ENCODE measurements around the gene GGA3.

The GGA3 gene

DNA sequence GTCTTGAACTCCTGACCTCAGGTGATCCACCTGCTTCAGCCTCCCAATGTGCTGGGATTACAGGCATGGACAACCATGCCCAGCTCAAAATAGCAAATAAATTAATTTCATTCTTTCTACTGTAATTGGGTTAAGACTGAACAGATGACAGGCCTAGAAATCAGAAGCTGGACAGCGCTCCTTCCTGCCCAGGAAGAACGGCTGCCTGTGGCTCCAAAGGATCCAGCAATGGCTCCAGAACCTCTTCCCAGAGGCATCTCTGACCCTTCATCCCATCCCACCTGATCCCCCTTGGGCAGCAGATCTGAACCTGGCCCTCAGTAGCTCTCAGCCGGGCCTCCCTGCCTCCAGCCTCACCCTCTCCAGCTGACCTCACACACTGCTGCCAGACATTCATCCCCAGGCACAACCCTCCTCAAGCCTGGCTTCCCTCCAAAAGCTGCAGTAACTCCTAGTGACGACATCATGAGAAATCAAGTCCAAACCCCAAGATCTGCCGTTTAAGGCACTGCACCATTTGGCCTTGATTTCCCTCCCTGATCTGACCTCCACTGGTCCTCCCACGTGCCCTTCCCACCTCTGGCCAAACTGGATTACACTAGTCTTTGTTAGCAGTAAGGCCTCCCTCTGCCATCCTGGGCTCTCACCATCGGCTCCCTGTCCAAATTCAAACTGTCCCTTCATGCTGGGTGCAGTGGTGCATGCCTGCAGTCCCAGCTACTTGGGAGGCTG lies 12.7 kb upstream of the GGA3 start:
- TF ChIP-seq POLR2A (IDR thresholded peaks at IDR 0.05; ENCODE audit: extremely low read depth, insufficient read length), result no peak
- TF ChIP-seq, protein P1, sequence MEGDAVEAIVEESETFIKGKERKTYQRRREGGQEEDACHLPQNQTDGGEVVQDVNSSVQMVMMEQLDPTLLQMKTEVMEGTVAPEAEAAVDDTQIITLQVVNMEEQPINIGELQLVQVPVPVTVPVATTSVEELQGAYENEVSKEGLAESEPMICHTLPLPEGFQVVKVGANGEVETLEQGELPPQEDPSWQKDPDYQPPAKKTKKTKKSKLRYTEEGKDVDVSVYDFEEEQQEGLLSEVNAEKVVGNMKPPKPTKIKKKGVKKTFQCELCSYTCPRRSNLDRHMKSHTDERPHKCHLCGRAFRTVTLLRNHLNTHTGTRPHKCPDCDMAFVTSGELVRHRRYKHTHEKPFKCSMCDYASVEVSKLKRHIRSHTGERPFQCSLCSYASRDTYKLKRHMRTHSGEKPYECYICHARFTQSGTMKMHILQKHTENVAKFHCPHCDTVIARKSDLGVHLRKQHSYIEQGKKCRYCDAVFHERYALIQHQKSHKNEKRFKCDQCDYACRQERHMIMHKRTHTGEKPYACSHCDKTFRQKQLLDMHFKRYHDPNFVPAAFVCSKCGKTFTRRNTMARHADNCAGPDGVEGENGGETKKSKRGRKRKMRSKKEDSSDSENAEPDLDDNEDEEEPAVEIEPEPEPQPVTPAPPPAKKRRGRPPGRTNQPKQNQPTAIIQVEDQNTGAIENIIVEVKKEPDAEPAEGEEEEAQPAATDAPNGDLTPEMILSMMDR (IDR thresholded peaks at IDR 0.05; ENCODE audit: low read depth, low read length), result no peak
- TF ChIP-seq, protein P2, sequence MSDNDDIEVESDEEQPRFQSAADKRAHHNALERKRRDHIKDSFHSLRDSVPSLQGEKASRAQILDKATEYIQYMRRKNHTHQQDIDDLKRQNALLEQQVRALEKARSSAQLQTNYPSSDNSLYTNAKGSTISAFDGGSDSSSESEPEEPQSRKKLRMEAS (IDR thresholded peaks at IDR 0.05; ENCODE audit: low read depth, low read length), result no peak
- TF ChIP-seq MYC (IDR thresholded peaks at IDR 0.05; ENCODE audit: low read depth, low read length), result no peak
- DNase-seq (ENCODE audit: low read depth), result peak; percentile 35
- no peak overlapping the region for H3K4me3 ChIP-seq (ENCODE audit: low read depth, low read length)

DNA sequence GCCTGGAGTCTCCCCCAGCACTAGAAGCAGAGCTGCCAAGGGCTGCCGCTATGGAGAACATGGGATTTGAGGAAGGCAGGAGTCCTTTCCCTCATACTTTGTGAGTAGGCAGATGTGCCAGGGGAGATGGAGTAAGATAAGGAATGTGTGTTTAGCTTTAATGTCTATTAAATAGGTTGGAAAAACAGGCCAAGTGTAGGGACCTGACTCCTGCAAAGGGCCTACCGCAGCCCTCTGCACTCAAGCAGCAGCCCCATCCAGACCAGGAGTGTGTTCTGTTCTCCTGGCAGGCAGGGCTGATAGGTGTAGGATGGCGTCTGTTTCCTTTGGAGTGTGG lies 11.4 kb upstream of the GGA3 start:
- no peak overlapping the region for H3K4me3 ChIP-seq (ENCODE audit: low read depth, low read length)
- TF ChIP-seq, protein P1 (IDR thresholded peaks at IDR 0.05; ENCODE audit: low read depth, low read length), result no peak
- TF ChIP-seq POLR2A (IDR thresholded peaks at IDR 0.05; ENCODE audit: extremely low read depth, insufficient read length) (no peak), MYC (IDR thresholded peaks at IDR 0.05; ENCODE audit: low read depth, low read length) (no peak)
- TF ChIP-seq, protein P2 (IDR thresholded peaks at IDR 0.05; ENCODE audit: low read depth, low read length), result no peak
- no peak for DNase-seq (ENCODE audit: low read depth)

DNA sequence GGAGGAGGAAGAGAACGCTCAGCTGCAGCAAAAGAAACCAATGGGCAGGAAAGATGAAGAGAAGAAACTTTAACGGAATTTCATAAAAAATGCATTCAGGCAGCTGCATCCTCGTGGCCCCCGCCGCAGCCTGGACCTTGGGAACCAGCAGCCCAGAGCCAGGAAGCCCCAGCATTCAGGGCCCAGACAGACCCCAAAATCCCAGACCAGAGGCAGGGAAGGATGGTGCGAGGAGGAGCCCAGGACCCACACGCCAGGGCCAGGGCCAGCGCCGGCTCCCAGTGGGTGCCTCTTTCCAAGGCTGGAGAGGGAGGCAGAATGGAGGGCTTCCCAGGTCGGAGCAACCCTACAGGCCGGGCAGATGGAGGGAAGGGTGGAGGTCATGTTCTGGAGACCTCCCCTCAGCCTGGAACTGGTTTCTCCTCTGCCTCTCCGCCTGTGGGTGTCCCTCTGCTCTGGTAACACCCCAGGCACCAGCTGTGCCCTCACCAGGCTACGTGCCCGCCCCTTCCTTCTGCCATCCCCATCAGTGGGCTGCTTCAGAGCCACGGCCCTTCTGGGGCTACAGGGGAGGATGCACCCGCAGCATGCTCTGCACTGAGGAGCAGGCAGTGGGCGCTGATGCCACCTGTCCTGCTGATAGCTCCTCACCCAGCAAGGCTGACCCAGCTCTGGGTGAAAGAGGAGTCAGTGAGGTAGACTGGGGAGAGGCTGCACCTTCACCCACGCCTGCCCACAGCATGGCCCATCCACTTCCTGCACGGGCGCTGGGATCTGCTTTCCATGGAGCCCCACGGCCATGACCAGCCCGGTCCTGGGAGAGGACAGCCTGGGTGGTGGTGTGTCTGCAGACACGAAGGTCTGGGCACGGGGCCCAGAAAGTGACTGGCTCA lies 10.8 kb upstream of the GGA3 start:
- peak overlapping the region; percentile 66 for H3K4me3 ChIP-seq (ENCODE audit: low read depth, low read length)
- TF ChIP-seq, protein P1 (IDR thresholded peaks at IDR 0.05; ENCODE audit: low read depth, low read length), result peak; percentile 17
- no peak for TF ChIP-seq POLR2A (IDR thresholded peaks at IDR 0.05; ENCODE audit: extremely low read depth, insufficient read length)
- peak; percentile 56 for DNase-seq (ENCODE audit: low read depth)

GRCh38 chr17:75271233-75271954 lies 10.0 kb upstream of the GGA3 start:
- TF ChIP-seq, protein P1 (IDR thresholded peaks at IDR 0.05; ENCODE audit: low read depth, low read length), result peak; percentile 27
- TF ChIP-seq POLR2A (IDR thresholded peaks at IDR 0.05; ENCODE audit: extremely low read depth, insufficient read length), result peak; percentile 60
- TF ChIP-seq MYC (IDR thresholded peaks at IDR 0.05; ENCODE audit: low read depth, low read length), result peak; percentile 53; the same call in 1 of the 2 replicates
- TF ChIP-seq, protein P2 (IDR thresholded peaks at IDR 0.05; ENCODE audit: low read depth, low read length), result peak; percentile 12; the same call in 1 of the 2 replicates
- H3K4me3 ChIP-seq (ENCODE audit: low read depth, low read length), result peak overlapping the region; percentile 66
- peak; percentile 87 for DNase-seq (ENCODE audit: low read depth)

DNA sequence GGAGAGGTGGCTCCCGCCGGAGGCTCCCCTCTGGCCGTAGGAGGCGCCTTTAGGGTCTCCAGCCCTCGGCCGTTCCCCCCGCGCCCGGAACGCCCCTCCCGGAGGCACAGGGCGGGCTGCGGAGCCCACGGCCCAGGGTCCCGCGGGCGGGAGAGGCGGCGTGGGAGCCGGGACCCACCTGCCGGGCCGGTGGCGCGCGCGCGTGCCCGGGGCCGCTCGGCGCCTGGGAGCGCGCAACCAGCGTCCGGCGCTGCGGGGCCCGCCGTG lies 9.5 kb upstream of the GGA3 start, which contains the start of gene MIF4GD:
Gene MIF4GD, minus strand, starts transcription at position 266 of the 267 bp plus-strand sequence. CDS start 1,036 bp downstream, outside the sequence.
- DNase-seq (ENCODE audit: low read depth), result no peak
- TF ChIP-seq, protein P1 (IDR thresholded peaks at IDR 0.05; ENCODE audit: low read depth, low read length), result no peak
- TF ChIP-seq POLR2A (IDR thresholded peaks at IDR 0.05; ENCODE audit: extremely low read depth, insufficient read length), result peak; percentile 52
- TF ChIP-seq, protein P2 (IDR thresholded peaks at IDR 0.05; ENCODE audit: low read depth, low read length), result no peak
- peak within 1 kb of the TSS; percentile 76 for H3K4me3 ChIP-seq (ENCODE audit: low read depth, low read length)

Measured in NB4 (cell line).